IMR-90 (cell line): ENCODE results near the gene ADAM12. TPM values are rescaled to one million over a fixed set of nuclear protein-coding genes. Genes with fewer than 3 reads are reported as not detected.

Experiments
- ATAC-seq: fragments of 200-7000 bp; cut with Tn5 transposase; 2 replicates; pipeline ENCODE4 v1.9.1; 2020; ENCODE audit warnings: low read depth, mild to moderate bottlenecking, moderate library complexity
- BruUV-seq: library from RNA; stranded (reverse); fragments of 400-500 nt; replicated peaks from 2 replicates; lab custom pipeline; 2021; lab: Mats Ljungman, UMichigan
- CTCF ChIA-PET: fragments of 300-600 bp; formaldehyde crosslinking; extraction: SDS; loops from one replicate; lab custom pipeline; 2021; ENCODE audit warnings: antibody characterized with exemption; lab: Yijun Ruan, JAX
- POLR2A ChIA-PET: fragments of 300-600 bp; sonication (Branson Sonifier 250); formaldehyde crosslinking; loops from one replicate; lab custom pipeline; 2022; ENCODE audit warnings: antibody characterized with exemption; ENCODE audit not compliant: unreplicated experiment; lab: Charles Lee
- DNase-seq: peaks from one replicate; pipeline ENCODE4 v3.0.0; 2013
- H2AFZ ChIP-seq: replicated peaks from 2 replicates; pipeline ENCODE3; 2013; ENCODE audit warnings: low read length, mild to moderate bottlenecking; ENCODE audit not compliant: poor library complexity
- H2AK5ac ChIP-seq: 2 replicates; pipeline ENCODE4 v1.6.1; 2013; ENCODE audit warnings: low read depth, low read length, inconsistent platforms
- H2AK9ac ChIP-seq: replicated peaks from 2 replicates; pipeline ENCODE3; 2013; ENCODE audit warnings: mild to moderate bottlenecking, low read depth, low read length, moderate library complexity; ENCODE audit not compliant: poor library complexity
- H2BK120ac ChIP-seq: 2 replicates; pipeline ENCODE4 v1.6.1; 2013; ENCODE audit warnings: low read depth, low read length, inconsistent platforms
- H2BK15ac ChIP-seq: 3 replicates; pipeline ENCODE4 v1.6.1; 2013; ENCODE audit warnings: low read depth, low read length, inconsistent platforms
- H2BK20ac ChIP-seq: 2 replicates; pipeline ENCODE4 v1.6.1; 2013; ENCODE audit warnings: low read depth, mild to moderate bottlenecking, inconsistent platforms, low read length, moderate library complexity
- H2BK5ac ChIP-seq: 2 replicates; pipeline ENCODE4 v1.6.1; 2013; ENCODE audit warnings: mild to moderate bottlenecking, low read depth, low read length, inconsistent platforms; ENCODE audit not compliant: poor library complexity, severe bottlenecking
- H3K14ac ChIP-seq: replicated peaks from 2 replicates; pipeline ENCODE4 v1.6.1; 2013; ENCODE audit warnings: low read depth, low read length, inconsistent platforms
- H3K18ac ChIP-seq: 2 replicates; pipeline ENCODE4 v1.6.1; 2013; ENCODE audit warnings: low read depth, low read length, control low read depth
- H3K23ac ChIP-seq: 2 replicates; pipeline ENCODE4 v1.6.1; 2013; ENCODE audit warnings: low read depth, low read length, inconsistent platforms
- H3K27ac ChIP-seq: 2 replicates; pipeline ENCODE4 v1.5.1; 2013; ENCODE audit warnings: mild to moderate bottlenecking, control low read depth, low read length; ENCODE audit not compliant: insufficient read depth
- H3K27me3 ChIP-seq: 2 replicates; pipeline ENCODE4 v1.6.1; 2013; ENCODE audit warnings: low read length; ENCODE audit not compliant: control insufficient read depth, insufficient read depth
- H3K36me3 ChIP-seq: 2 replicates; pipeline ENCODE4 v1.6.1; 2013; ENCODE audit warnings: low read length, mixed read lengths; ENCODE audit not compliant: control insufficient read depth, insufficient read depth
- H3K4ac ChIP-seq: 2 replicates; pipeline ENCODE4 v1.6.1; 2013; ENCODE audit warnings: low read depth, low read length, inconsistent platforms
- H3K4me1 ChIP-seq: 2 replicates; pipeline ENCODE4 v1.6.1; 2013; ENCODE audit warnings: low read length, mixed read lengths; ENCODE audit not compliant: control insufficient read depth, insufficient read depth
- H3K4me2 ChIP-seq: 2 replicates; pipeline ENCODE4 v1.6.1; 2013; ENCODE audit warnings: low read depth, mild to moderate bottlenecking, control low read depth, low read length, moderate library complexity
- H3K4me3 ChIP-seq: 2 replicates; pipeline ENCODE4 v1.5.1; 2013; ENCODE audit warnings: low read depth, mild to moderate bottlenecking, control low read depth, low read length, moderate library complexity; ENCODE audit not compliant: insufficient read depth
- H3K56ac ChIP-seq: 2 replicates; pipeline ENCODE4 v1.6.1; 2013; ENCODE audit warnings: low read length, inconsistent platforms; ENCODE audit not compliant: insufficient read depth; ENCODE audit errors: extremely low read depth
- H3K79me1 ChIP-seq, 2 experiments: 2 replicates each; pipeline ENCODE4 v1.6.1; 2013; ENCODE audit warnings: low read length in 2 of 2, inconsistent platforms in 1 of 2, low read depth in 1 of 2
- H3K9ac ChIP-seq: 2 replicates; pipeline ENCODE4 v1.6.1; 2013; ENCODE audit warnings: low read depth, low read length, control low read depth
- H3K9me1 ChIP-seq: 2 replicates; pipeline ENCODE4 v1.6.1; 2013; ENCODE audit warnings: low read length, inconsistent platforms; ENCODE audit not compliant: insufficient read depth
- H3K9me3 ChIP-seq: 2 replicates; pipeline ENCODE4 v1.6.1; 2013; ENCODE audit warnings: low read length; ENCODE audit not compliant: control insufficient read depth, insufficient read depth
- H4K20me1 ChIP-seq: 2 replicates; pipeline ENCODE4 v1.6.1; 2013; ENCODE audit warnings: low read length, inconsistent platforms; ENCODE audit not compliant: insufficient read depth
- H4K5ac ChIP-seq: 2 replicates; pipeline ENCODE4 v1.6.1; 2013; ENCODE audit warnings: mild to moderate bottlenecking, low read depth, low read length, control low read depth
- H4K8ac ChIP-seq, 2 experiments: 2 replicates each; pipeline ENCODE4 v1.6.1; 2013; ENCODE audit warnings: low read depth in 2 of 2, low read length in 2 of 2, control low read depth in 1 of 2, inconsistent platforms in 1 of 2
- H4K91ac ChIP-seq: 2 replicates; pipeline ENCODE4 v1.6.1; 2013; ENCODE audit warnings: low read depth, low read length, inconsistent platforms; ENCODE audit not compliant: insufficient read depth
- BHLHE40 ChIP-seq: fragments of 150-350 bp; IDR thresholded peaks from 2 replicates; pipeline ENCODE4 v1.6.1; 2016; ENCODE audit warnings: mild to moderate bottlenecking, low read depth, low read length
- CEBPB ChIP-seq: IDR thresholded peaks from 2 replicates; pipeline ENCODE4 v1.6.1; 2012; ENCODE audit warnings: low read depth, low read length, improper control_type of control experiment
- CHD1 ChIP-seq: IDR thresholded peaks from 2 replicates; pipeline ENCODE4 v1.6.1; 2012; ENCODE audit warnings: low read depth, low read length, improper control_type of control experiment
- FOS ChIP-seq: fragments of 150-350 bp; IDR thresholded peaks from 2 replicates; pipeline ENCODE4 v1.6.1; 2016; ENCODE audit warnings: low read depth, low read length
- MAFK ChIP-seq: IDR thresholded peaks from 2 replicates; pipeline ENCODE4 v1.6.1; 2012; ENCODE audit warnings: low read depth, low read length, improper control_type of control experiment
- MAZ ChIP-seq: IDR thresholded peaks from 2 replicates; pipeline ENCODE4 v1.6.1; 2012; ENCODE audit warnings: low read depth, mild to moderate bottlenecking, low read length, improper control_type of control experiment, moderate library complexity, borderline replicate concordance
- MXI1 ChIP-seq: IDR thresholded peaks from 2 replicates; pipeline ENCODE4 v1.6.1; 2012; ENCODE audit warnings: low read depth, mild to moderate bottlenecking, low read length, moderate library complexity, borderline replicate concordance
- POLR2A ChIP-seq: IDR thresholded peaks from 2 replicates; pipeline ENCODE4 v1.6.1; 2012; ENCODE audit warnings: mild to moderate bottlenecking, low read depth, low read length
- RAD21 ChIP-seq: IDR thresholded peaks from 2 replicates; pipeline ENCODE4 v1.6.1; 2012; ENCODE audit warnings: low read length, improper control_type of control experiment
- RCOR1 ChIP-seq: IDR thresholded peaks from 2 replicates; pipeline ENCODE4 v1.6.1; 2012; ENCODE audit warnings: mild to moderate bottlenecking, low read length, improper control_type of control experiment; ENCODE audit not compliant: insufficient replicate concordance
- RFX5 ChIP-seq: IDR thresholded peaks from 2 replicates; pipeline ENCODE4 v1.8.0; 2012; ENCODE audit warnings: low read depth, mild to moderate bottlenecking, low read length, moderate library complexity
- SMC3 ChIP-seq: fragments of 150-350 bp; IDR thresholded peaks from 2 replicates; pipeline ENCODE4 v1.6.1; 2016; ENCODE audit warnings: low read depth, mild to moderate bottlenecking, antibody characterized with exemption, low read length, moderate library complexity
- WGBS, 2 experiments: methylation state at CpG; one replicate each; pipeline versions ENCODE4 v1.1.5 to v1.1.7; 2013; ENCODE audit warnings: missing lambda C conversion rate in 2 of 2; ENCODE audit not compliant: insufficient read length in 1 of 2; ENCODE audit errors: extremely low coverage in 2 of 2; 5-methylcytosine and 5-hydroxymethylcytosine counted together
- dilution Hi-C: fragments of 300-500 bp; cut with HindIII; formaldehyde crosslinking; loops from one replicate; pipeline ENCODE4 v1.14.3; 2018; ENCODE audit warnings: low sequenced_read_pairs; ENCODE audit not compliant: unreplicated experiment
- in situ Hi-C: fragments of 300-500 bp; cut with MboI; formaldehyde crosslinking; loops from 3 replicates; pipeline ENCODE4 v1.14.3; 2019; ENCODE audit warnings: low sequenced_read_pairs, inconsistent platforms, mixed read lengths
- intact Hi-C: fragments of 100-400 bp; cut with micrococcal nuclease; formaldehyde crosslinking; loops from 2 replicates; pipeline ENCODE4 v1.10.0; 2022
- polyA plus RNA-seq, 3 experiments: library from polyadenylated mRNA; depleted of rRNA; stranded (reverse); fragments of >200 nt; gene quantifications; 2 replicates each; pipeline ENCODE4 v1.2.3, GENCODE V29; 2012; ENCODE audit warnings: low replicate concordance in 1 of 3
- total RNA-seq: library from RNA; depleted of rRNA; stranded (reverse); fragments of >200 nt; gene quantifications from 2 replicates; pipeline ENCODE4 v1.2.3, GENCODE V29; 2012
- TF ChIP-seq, protein P1 (sequence below): fragments of 150-350 bp; IDR thresholded peaks from 2 replicates; pipeline ENCODE4 v1.6.1; 2017; ENCODE audit warnings: mild to moderate bottlenecking, antibody characterized with exemption, low read length, low read depth
- TF ChIP-seq, protein P2 (sequence below): fragments of 150-350 bp; IDR thresholded peaks from 2 replicates; pipeline ENCODE4 v1.6.1; 2016; ENCODE audit warnings: low read depth, mild to moderate bottlenecking, low read length, moderate library complexity, borderline replicate concordance

ADAM12 gene
- total and polyA plus RNA-seq, 2 of the 4 experiments (the other 2 are of a cell fraction) = 9.6 to 10.2 TPM

DNA sequence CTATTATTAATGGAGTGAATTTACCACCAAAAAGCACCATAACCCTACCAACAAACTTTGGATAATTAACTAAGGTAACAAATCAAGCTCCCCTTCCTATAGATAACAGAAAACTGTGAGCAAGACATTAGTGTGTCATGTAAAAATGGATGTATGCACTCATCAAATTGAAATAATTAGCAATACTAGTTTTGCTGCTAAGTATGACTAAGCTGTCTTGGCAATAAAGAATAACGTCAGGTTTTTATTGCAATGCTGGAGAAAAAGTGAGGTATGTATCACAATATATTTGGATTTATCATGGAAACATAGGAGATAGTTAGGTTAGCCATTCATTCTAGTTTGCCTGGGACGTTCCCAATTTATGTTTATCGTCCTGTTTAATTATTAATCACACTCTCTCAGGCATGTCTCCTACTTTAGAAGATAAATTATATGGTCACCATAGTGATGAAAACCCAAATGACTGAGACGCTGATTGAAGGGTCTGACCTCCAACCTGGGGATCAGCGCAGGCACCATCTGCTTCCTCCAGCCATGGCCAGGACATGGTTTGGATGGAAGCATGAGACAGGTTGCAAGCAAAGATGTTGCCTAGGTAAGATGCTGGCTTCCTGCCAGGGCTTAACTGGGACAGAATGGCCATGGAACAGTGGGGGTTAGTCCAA, 366.3 kb downstream of the ADAM12 start:
- TF ChIP-seq POLR2A = no peak
- no peak for TF ChIP-seq BHLHE40
- no peak for TF ChIP-seq RFX5
- no peak for TF ChIP-seq CEBPB
- TF ChIP-seq RCOR1 = no peak
- TF ChIP-seq FOS = no peak
- no peak for TF ChIP-seq RAD21
- TF ChIP-seq, protein P1, sequence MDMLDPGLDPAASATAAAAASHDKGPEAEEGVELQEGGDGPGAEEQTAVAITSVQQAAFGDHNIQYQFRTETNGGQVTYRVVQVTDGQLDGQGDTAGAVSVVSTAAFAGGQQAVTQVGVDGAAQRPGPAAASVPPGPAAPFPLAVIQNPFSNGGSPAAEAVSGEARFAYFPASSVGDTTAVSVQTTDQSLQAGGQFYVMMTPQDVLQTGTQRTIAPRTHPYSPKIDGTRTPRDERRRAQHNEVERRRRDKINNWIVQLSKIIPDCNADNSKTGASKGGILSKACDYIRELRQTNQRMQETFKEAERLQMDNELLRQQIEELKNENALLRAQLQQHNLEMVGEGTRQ = no peak
- no peak for TF ChIP-seq CHD1
- TF ChIP-seq, protein P2, sequence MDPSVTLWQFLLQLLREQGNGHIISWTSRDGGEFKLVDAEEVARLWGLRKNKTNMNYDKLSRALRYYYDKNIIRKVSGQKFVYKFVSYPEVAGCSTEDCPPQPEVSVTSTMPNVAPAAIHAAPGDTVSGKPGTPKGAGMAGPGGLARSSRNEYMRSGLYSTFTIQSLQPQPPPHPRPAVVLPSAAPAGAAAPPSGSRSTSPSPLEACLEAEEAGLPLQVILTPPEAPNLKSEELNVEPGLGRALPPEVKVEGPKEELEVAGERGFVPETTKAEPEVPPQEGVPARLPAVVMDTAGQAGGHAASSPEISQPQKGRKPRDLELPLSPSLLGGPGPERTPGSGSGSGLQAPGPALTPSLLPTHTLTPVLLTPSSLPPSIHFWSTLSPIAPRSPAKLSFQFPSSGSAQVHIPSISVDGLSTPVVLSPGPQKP = no peak
- no peak for TF ChIP-seq MXI1
- TF ChIP-seq SMC3 = no peak
- no peak for TF ChIP-seq MAZ
- no peak for TF ChIP-seq MAFK
- peaks cover 3% of the 10 kb centered on the region; the same call in 1 of the 2 replicates for H3K9me3 ChIP-seq
- no peak overlapping the region for H3K27ac ChIP-seq
- no peak overlapping the region for H2BK120ac ChIP-seq
- H3K14ac ChIP-seq = no peak overlapping the region
- no peak for ATAC-seq
- no peak for DNase-seq
- peak overlapping the region; percentile 67 for H2AK9ac ChIP-seq
- H4K91ac ChIP-seq = no peak overlapping the region
- H4K20me1 ChIP-seq = no peaks in the 10 kb centered on the region
- no peak overlapping the region for H3K4me2 ChIP-seq
- ChIA-PET POLR2A (interaction anchor here (0.6 kb wide), 1 partner anchor 87 kb away, joined by 3 read pairs; no protein-coding TSS in a partner anchor), CTCF (interaction anchor here (0.7 kb wide), 1 partner anchor 10 kb away, joined by 4 read pairs; no protein-coding TSS in a partner anchor)
- no peaks in the 10 kb centered on the region for H3K9me1 ChIP-seq
- no peaks in the 10 kb centered on the region for H3K79me1 ChIP-seq
- no peak overlapping the region for H2BK5ac ChIP-seq
- H3K18ac ChIP-seq = no peak overlapping the region
- H4K8ac ChIP-seq = no peak overlapping the region
- no peak overlapping the region for H4K5ac ChIP-seq
- H3K4me3 ChIP-seq = no peak overlapping the region
- no peak overlapping the region for H2BK20ac ChIP-seq
- H3K23ac ChIP-seq = no peak overlapping the region
- BruUV-seq = no TSS peak
- intact Hi-C loops (no loop called here), dilution Hi-C loops (no loop called here), in situ Hi-C loops (no loop called here)
- no peak overlapping the region for H2AFZ ChIP-seq
- H2BK15ac ChIP-seq = no peak overlapping the region
- peaks cover 4% of the 10 kb centered on the region for H3K4me1 ChIP-seq
- 83% methylated on average over 2 of the region's 5 CpGs; no CpG with 5 or more reads in 1 of the 2 experiments for WGBS, 2 experiments
- no peaks in the 10 kb centered on the region; the same call in 1 of the 2 replicates for H3K36me3 ChIP-seq
- H3K9ac ChIP-seq = no peak overlapping the region
- no peak overlapping the region for H3K4ac ChIP-seq
- no peak overlapping the region for H2AK5ac ChIP-seq
- peaks cover 27% of the 10 kb centered on the region for H3K27me3 ChIP-seq
- no peak overlapping the region for H3K56ac ChIP-seq
